Mesenchymal stem cell (in vitro differentiated cells and primary cell): Measurements from ENCODE around the gene CACNB1. TPM values are rescaled to one million over a fixed set of nuclear protein-coding genes. Genes with fewer than 3 reads are reported as not detected.

Experiments
- DNase-seq: peaks from one replicate; pipeline ENCODE4 v3.0.0-alpha.2; 2013
- H2AFZ ChIP-seq: one replicate; pipeline ENCODE4 v1.6.1; 2013; ENCODE audit warnings: low read depth, mild to moderate bottlenecking, control low read depth, inconsistent platforms, low read length, moderate library complexity
- H2AK5ac ChIP-seq: 2 replicates; pipeline ENCODE4 v1.6.1; 2013; ENCODE audit warnings: low read length, moderate library complexity, mild to moderate bottlenecking, inconsistent platforms; ENCODE audit not compliant: severe bottlenecking
- H2BK120ac ChIP-seq: one replicate; pipeline ENCODE4 v1.6.1; 2013; ENCODE audit warnings: low read depth, mild to moderate bottlenecking, inconsistent platforms, low read length, moderate library complexity
- H2BK12ac ChIP-seq, 2 experiments: one replicate each; pipeline ENCODE4 v1.6.1; 2013; ENCODE audit warnings: inconsistent platforms in 2 of 2, low read length in 2 of 2, mild to moderate bottlenecking in 2 of 2, moderate library complexity in 2 of 2, control low read depth in 1 of 2
- H2BK15ac ChIP-seq: one replicate; pipeline ENCODE4 v1.6.1; 2013; ENCODE audit warnings: mild to moderate bottlenecking, low read depth, inconsistent platforms; ENCODE audit not compliant: poor library complexity, severe bottlenecking
- H2BK5ac ChIP-seq: 2 replicates; pipeline ENCODE4 v1.6.1; 2013; ENCODE audit warnings: low read depth, mild to moderate bottlenecking, low read length, control low read depth, inconsistent platforms; ENCODE audit not compliant: poor library complexity, severe bottlenecking
- H3K14ac ChIP-seq, 2 experiments: one replicate each; pipeline ENCODE4 v1.6.1; 2013; ENCODE audit warnings: inconsistent platforms in 2 of 2, low read length in 2 of 2, control low read depth in 1 of 2, mild to moderate bottlenecking in 1 of 2, moderate library complexity in 1 of 2
- H3K18ac ChIP-seq, 2 experiments: one replicate each; pipeline ENCODE4 v1.6.1; 2013; ENCODE audit warnings: inconsistent platforms in 2 of 2, low read length in 2 of 2, control low read depth in 1 of 2, low read depth in 1 of 2, mild to moderate bottlenecking in 1 of 2
- H3K23ac ChIP-seq, 2 experiments: one replicate each; pipeline ENCODE4 v1.6.1; 2013; ENCODE audit warnings: inconsistent platforms in 2 of 2, low read length in 2 of 2, mild to moderate bottlenecking in 2 of 2, moderate library complexity in 2 of 2, control low read depth in 1 of 2
- H3K27ac ChIP-seq: 2 replicates; pipeline ENCODE4 v1.5.1; 2013; ENCODE audit warnings: mild to moderate bottlenecking, moderate library complexity, low read length, control low read depth, inconsistent platforms; ENCODE audit not compliant: poor library complexity, severe bottlenecking
- H3K27me3 ChIP-seq, 2 experiments: 2 replicates each; pipeline versions ENCODE4 v1.6.1 to v1.7.0; 2013; ENCODE audit warnings: low read length in 2 of 2, mild to moderate bottlenecking in 2 of 2, moderate library complexity in 2 of 2, control low read depth in 1 of 2, inconsistent platforms in 1 of 2; ENCODE audit not compliant: control insufficient read depth in 1 of 2, insufficient read depth in 1 of 2
- H3K36me3 ChIP-seq, 2 experiments: 2 replicates each; pipeline versions ENCODE4 v1.6.1 to v1.7.0; 2013; ENCODE audit warnings: low read length in 2 of 2, control low read depth in 1 of 2, inconsistent platforms in 1 of 2, low read depth in 1 of 2, mild to moderate bottlenecking in 1 of 2; ENCODE audit not compliant: insufficient read depth in 2 of 2, control insufficient read depth in 1 of 2
- H3K4ac ChIP-seq, 2 experiments: one replicate each; pipeline ENCODE4 v1.6.1; 2013; ENCODE audit warnings: inconsistent platforms in 2 of 2, low read length in 2 of 2, mild to moderate bottlenecking in 2 of 2, moderate library complexity in 2 of 2, control low read depth in 1 of 2, low read depth in 1 of 2
- H3K4me1 ChIP-seq: 2 replicates; pipeline ENCODE4 v1.6.1; 2013; ENCODE audit warnings: low read depth, low read length, control low read depth; ENCODE audit not compliant: control insufficient read depth, insufficient read depth
- H3K4me2 ChIP-seq: 2 replicates; pipeline ENCODE4 v1.6.1; 2013; ENCODE audit warnings: low read length, mild to moderate bottlenecking, inconsistent platforms; ENCODE audit not compliant: poor library complexity, severe bottlenecking
- H3K4me3 ChIP-seq, 2 experiments: 2 replicates each; pipeline versions ENCODE4 v1.5.1 to v1.7.0; 2013; ENCODE audit warnings: low read length in 2 of 2, mild to moderate bottlenecking in 2 of 2, control low read depth in 1 of 2, low read depth in 1 of 2; ENCODE audit not compliant: insufficient read depth in 1 of 2
- H3K79me1 ChIP-seq: replicated peaks from 2 replicates; pipeline ENCODE4 v1.6.1; 2013; ENCODE audit warnings: mild to moderate bottlenecking, control low read depth, low read length, inconsistent platforms; ENCODE audit not compliant: poor library complexity, severe bottlenecking
- H3K9ac ChIP-seq: 2 replicates; pipeline ENCODE4 v1.7.0; 2013; ENCODE audit warnings: mild to moderate bottlenecking, low read length, moderate library complexity
- H3K9me3 ChIP-seq: 2 replicates; pipeline ENCODE4 v1.7.0; 2013; ENCODE audit warnings: mild to moderate bottlenecking, low read length; ENCODE audit not compliant: control insufficient read depth
- H4K8ac ChIP-seq: one replicate; pipeline ENCODE4 v1.6.1; 2013; ENCODE audit warnings: inconsistent platforms, mild to moderate bottlenecking, low read length, moderate library complexity
- H4K91ac ChIP-seq: one replicate; pipeline ENCODE4 v1.6.1; 2013; ENCODE audit warnings: mild to moderate bottlenecking, low read length, inconsistent platforms
- WGBS: methylation state at CpG from one replicate; pipeline ENCODE4 v1.1.7; 2013; ENCODE audit warnings: mixed read lengths; 5-methylcytosine and 5-hydroxymethylcytosine counted together
- polyA plus RNA-seq, 2 experiments: library from polyadenylated mRNA; stranded (reverse); fragments of 200-250 nt; gene quantifications; one replicate each; pipeline ENCODE4 v1.2.3, GENCODE V29; 2013

Gene CACNB1
- 7.0 TPM for polyA plus RNA-seq (2013, experiment 1 of 2)
- 6.3 TPM for polyA plus RNA-seq (2013, experiment 2 of 2)

- peak within 1 kb of the TSS; percentile 43 for H3K27ac ChIP-seq
- 0% methylated on average over 26 of the region's 55 CpGs for WGBS
- H2AFZ ChIP-seq: peak within 1 kb of the TSS; percentile 29
- H3K36me3 ChIP-seq: peaks cover 31 to 34% of the 10 kb centered on the region in 2 experiments
- peak within 1 kb of the TSS in 1 of 2 experiments; percentile 37 for H3K23ac ChIP-seq
- peak within 1 kb of the TSS; percentile 64 for H2BK120ac ChIP-seq
- H3K9me3 ChIP-seq: no peaks in the 10 kb centered on the region
- peak within 1 kb of the TSS in 1 of 2 experiments; percentile 98 for H3K4ac ChIP-seq
- peaks cover 23% of the 10 kb centered on the region for H3K4me1 ChIP-seq
- peak within 1 kb of the TSS; percentile 81 for H2AK5ac ChIP-seq
- peak within 1 kb of the TSS; percentile 23 for H2BK15ac ChIP-seq
- peak within 1 kb of the TSS; percentile 85 for H3K9ac ChIP-seq
- peak within 1 kb of the TSS; percentile 72 to 84 for H3K4me3 ChIP-seq
- no peak within 1 kb of the TSS for H2BK5ac ChIP-seq
- H3K79me1 ChIP-seq: peaks cover 30% of the 10 kb centered on the region
- H4K91ac ChIP-seq: peak within 1 kb of the TSS; percentile 59
- H3K14ac ChIP-seq: peak within 1 kb of the TSS in 1 of 2 experiments; percentile 45
- H3K4me2 ChIP-seq: peak within 1 kb of the TSS; percentile 91
- no peaks in the 10 kb centered on the region for H3K27me3 ChIP-seq
- peak within 1 kb of the TSS; percentile 69 to 81 for H2BK12ac ChIP-seq
- H4K8ac ChIP-seq: peak within 1 kb of the TSS; percentile 91
- DNase-seq: peak; percentile 82
- peak within 1 kb of the TSS; percentile 65 to 89 for H3K18ac ChIP-seq
These were observed at the start of gene CACNB1 for GRCh38 chr17:39197380-39198185. Gene CACNB1, minus strand, starts transcription at chr17:39197669. Its CDS starts 174 bp downstream, at chr17:39197495.

GRCh38 chr17:39246274-39246673, 48.8 kb upstream of the CACNB1 start:
- H3K4me2 ChIP-seq: no peak overlapping the region
- H2BK15ac ChIP-seq: no peak overlapping the region
- no peak overlapping the region for H3K4me3 ChIP-seq
- H4K8ac ChIP-seq: no peak overlapping the region
- no peak overlapping the region for H2BK5ac ChIP-seq
- WGBS: 90% methylated on average over 2 of the region's 3 CpGs
- no peak overlapping the region for H4K91ac ChIP-seq
- no peak overlapping the region for H2AK5ac ChIP-seq
- H3K18ac ChIP-seq: no peak overlapping the region
- no peaks in the 10 kb centered on the region for H3K36me3 ChIP-seq
- no peak overlapping the region for H3K9ac ChIP-seq
- no peaks in the 10 kb centered on the region for H3K9me3 ChIP-seq
- H2BK120ac ChIP-seq: no peak overlapping the region
- H3K27me3 ChIP-seq: peaks cover 0 to 3% of the 10 kb centered on the region in 2 experiments
- H3K23ac ChIP-seq: no peak overlapping the region
- no peak overlapping the region for H3K4ac ChIP-seq
- no peak overlapping the region for H2AFZ ChIP-seq
- H3K27ac ChIP-seq: no peak overlapping the region
- DNase-seq: no peak
- H2BK12ac ChIP-seq: no peak overlapping the region
- H3K4me1 ChIP-seq: peaks cover 9% of the 10 kb centered on the region
- no peak overlapping the region for H3K14ac ChIP-seq
- H3K79me1 ChIP-seq: no peaks in the 10 kb centered on the region

GRCh38 chr17:39244600-39245570, 47.4 kb upstream of the CACNB1 start:
- Histone ChIP-seq H3K23ac (no peak overlapping the region), H3K14ac (peak overlapping the region in 1 of 2 experiments; percentile 64), H3K9ac (no peak overlapping the region), H3K79me1 (no peaks in the 10 kb centered on the region), H3K4me2 (no peak overlapping the region), H2BK5ac (no peak overlapping the region), H4K91ac (no peak overlapping the region), H3K27ac (no peak overlapping the region), H3K27me3 (peaks cover 2 to 4% of the 10 kb centered on the region in 2 experiments), H3K4me3 (no peak overlapping the region), H3K36me3 (no peaks in the 10 kb centered on the region), H2BK15ac (no peak overlapping the region), H2AK5ac (no peak overlapping the region), H3K18ac (peak overlapping the region in 1 of 2 experiments; percentile 38), H2BK12ac (peak overlapping the region in 1 of 2 experiments; percentile 29), H4K8ac (peak overlapping the region; percentile 42), H3K4ac (no peak overlapping the region), H3K4me1 (peaks cover 9% of the 10 kb centered on the region), H3K9me3 (no peaks in the 10 kb centered on the region), H2AFZ (no peak overlapping the region), H2BK120ac (no peak overlapping the region)
- DNase-seq: peak; percentile 82
- WGBS: 55% methylated on average over 5 of the region's 6 CpGs
